HEK293T (cell line): ENCODE measurements around the gene TESK2.
A peak's percentile ranks its signal among the peaks of the same experiment; 100 is the strongest.

Source experiments
- CTCF ChIA-PET: fragments of 350-600 bp; formaldehyde crosslinking; extraction: SDS; loops from one replicate; lab custom pipeline; 2021; ENCODE audit warnings: antibody characterized with exemption, inconsistent platforms; lab: Yijun Ruan, JAX
- POLR2A ChIA-PET: fragments of 350-600 bp; formaldehyde crosslinking; extraction: SDS; loops from one replicate; lab custom pipeline; 2020; ENCODE audit warnings: antibody characterized with exemption, inconsistent platforms; lab: Yijun Ruan, JAX
- DNase-seq: peaks from one replicate; pipeline ENCODE4 v3.0.0; 2012; ENCODE audit warnings: mixed read lengths; ENCODE audit errors: extremely low spot score
- ARNT ChIP-seq: fragments of 450-650 bp; IDR thresholded peaks from 2 replicates; pipeline ENCODE4 v1.6.1; 2017; ENCODE audit warnings: mild to moderate bottlenecking
- BHLHE40 ChIP-seq: fragments of 450-650 bp; IDR thresholded peaks from 2 replicates; pipeline ENCODE4 v1.6.1; 2016; ENCODE audit warnings: mild to moderate bottlenecking, moderate library complexity, borderline replicate concordance
- CTBP1 ChIP-seq: fragments of 450-650 bp; IDR thresholded peaks from 2 replicates; pipeline ENCODE4 v1.6.1; 2016; ENCODE audit warnings: borderline replicate concordance
- ELF4 ChIP-seq: fragments of 450-650 bp; IDR thresholded peaks from 2 replicates; pipeline ENCODE4 v1.6.1; 2017; ENCODE audit warnings: antibody characterized with exemption
- FOXA1 ChIP-seq: fragments of 450-650 bp; IDR thresholded peaks from 2 replicates; pipeline ENCODE4 v1.6.1; 2016; ENCODE audit warnings: mild to moderate bottlenecking
- FOXK2 ChIP-seq: fragments of 450-650 bp; IDR thresholded peaks from 2 replicates; pipeline ENCODE4 v1.6.1; 2016; ENCODE audit warnings: mild to moderate bottlenecking
- FOXM1 ChIP-seq: fragments of 450-650 bp; IDR thresholded peaks from 2 replicates; pipeline ENCODE4 v1.6.1; 2017; ENCODE audit warnings: mild to moderate bottlenecking, borderline replicate concordance
- HDGF ChIP-seq: fragments of 450-650 bp; IDR thresholded peaks from 2 replicates; pipeline ENCODE4 v1.6.1; 2017; ENCODE audit warnings: antibody characterized with exemption, borderline replicate concordance
- L3MBTL2 ChIP-seq: fragments of 450-650 bp; conservative IDR thresholded peaks from 2 replicates; pipeline ENCODE4 v1.6.1; 2016; ENCODE audit warnings: mild to moderate bottlenecking
- LEF1 ChIP-seq: fragments of 450-650 bp; IDR thresholded peaks from 2 replicates; pipeline ENCODE4 v1.6.1; 2017; ENCODE audit warnings: mild to moderate bottlenecking, borderline replicate concordance
- NFRKB ChIP-seq: fragments of 450-650 bp; IDR thresholded peaks from 2 replicates; pipeline ENCODE4 v1.6.1; 2016; ENCODE audit warnings: mild to moderate bottlenecking, moderate library complexity
- SP1 ChIP-seq: fragments of 450-650 bp; IDR thresholded peaks from 2 replicates; pipeline ENCODE4 v1.6.1; 2017
- SUZ12 ChIP-seq: fragments of 450-650 bp; IDR thresholded peaks from 2 replicates; pipeline ENCODE4 v1.6.1; 2016; ENCODE audit warnings: mild to moderate bottlenecking
- TARDBP ChIP-seq: fragments of 450-650 bp; IDR thresholded peaks from 2 replicates; pipeline ENCODE4 v1.6.1; 2016
- ZNF384 ChIP-seq: fragments of 450-650 bp; IDR thresholded peaks from 2 replicates; pipeline ENCODE4 v1.6.1; 2016
- TF ChIP-seq, protein P1 (sequence below): fragments of 450-650 bp; IDR thresholded peaks from 2 replicates; pipeline ENCODE4 v1.6.1; 2016

Gene TESK2

DNA sequence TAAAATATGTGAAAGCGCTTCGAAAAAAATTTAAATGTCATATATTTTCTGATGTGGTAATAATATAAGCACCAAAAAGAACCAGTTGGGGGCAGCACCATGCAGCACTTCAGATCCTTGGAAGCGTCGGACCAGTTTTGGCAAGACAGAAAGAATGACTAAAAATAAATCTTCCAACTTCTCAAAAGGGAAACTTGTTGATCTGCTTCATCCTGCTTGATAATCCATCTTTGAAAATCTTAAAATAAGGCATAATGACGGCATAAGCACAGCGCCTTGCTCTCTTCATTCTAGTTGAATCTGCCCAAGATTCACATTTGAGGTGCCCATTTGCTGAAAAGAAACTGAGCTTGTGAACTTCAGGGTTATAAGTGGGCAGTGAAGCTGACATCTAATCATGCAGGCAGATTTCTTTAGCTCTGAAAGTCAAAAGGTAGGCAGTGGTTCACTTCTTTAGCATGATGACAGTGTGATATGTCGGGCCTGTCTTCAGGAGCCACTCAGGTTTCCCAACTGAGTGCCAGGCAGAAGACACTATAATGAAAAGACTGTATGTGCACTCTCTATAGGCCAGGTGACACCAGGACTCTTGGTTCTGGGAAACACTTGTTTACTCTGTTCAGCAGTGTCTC lies 131.0 kb downstream of the TESK2 start:
- POLR2A ChIA-PET = interaction anchor here (1.1 to 1.8 kb wide), 3 partner anchors 19 to 131 kb away, joined by 3 to 4 read pairs (median 4); partner anchors contain the start of genes MUTYH and TOE1
- CTCF ChIA-PET = interaction anchor here (0.6 to 2.4 kb wide), 14 partner anchors 9 to 223 kb away, joined by 3 to 38 read pairs (median 4); partner anchors contain the start of genes CCDC163, MMACHC, MUTYH and TESK2
- peak; percentile 53 for DNase-seq
- TF ChIP-seq FOXA1 = no peak
- no peak for TF ChIP-seq ELF4
- TF ChIP-seq FOXK2 = no peak
- TF ChIP-seq LEF1 = no peak
- no peak for TF ChIP-seq ARNT
- TF ChIP-seq FOXM1 = no peak
- no peak for TF ChIP-seq BHLHE40
- no peak for TF ChIP-seq CTBP1
- no peak for TF ChIP-seq HDGF
- TF ChIP-seq SUZ12 = no peak

DNA sequence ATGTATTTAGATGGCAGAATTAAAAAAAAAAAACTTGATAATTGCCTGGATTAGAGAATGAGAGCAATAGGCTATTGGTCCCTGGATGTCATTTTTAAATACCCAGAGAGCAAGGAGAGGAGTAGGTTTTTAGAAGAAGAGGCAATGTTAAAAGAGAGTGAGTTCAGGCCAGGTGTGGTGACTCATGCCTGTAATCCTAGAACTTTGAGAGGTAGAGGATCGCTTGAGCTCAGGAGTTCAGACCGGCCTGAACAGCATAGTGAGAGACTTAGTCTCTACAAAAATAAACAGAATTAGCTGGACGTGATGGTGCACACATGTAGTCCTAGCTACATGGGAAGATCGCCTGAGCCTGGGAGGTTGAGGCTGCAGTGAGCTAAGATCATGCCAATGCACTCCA lies 134.8 kb downstream of the TESK2 start:
- CTCF ChIA-PET = interaction anchor here (0.7 to 1.7 kb wide), 5 partner anchors 9 to 684 kb away, joined by 3 to 9 read pairs (median 7); no protein-coding TSS in a partner anchor
- TF ChIP-seq CTBP1 = no peak
- no peak for TF ChIP-seq FOXA1
- no peak for TF ChIP-seq FOXK2
- no peak for TF ChIP-seq NFRKB
- no peak for TF ChIP-seq ZNF384
- TF ChIP-seq ARNT = no peak
- TF ChIP-seq SUZ12 = no peak
- DNase-seq = no peak
- POLR2A ChIA-PET = interaction anchor here (1.6 to 3.7 kb wide), 4 partner anchors 9 to 143 kb away, joined by 4 to 37 read pairs (median 8); partner anchors contain the start of genes CCDC163, MMACHC, MUTYH and TOE1

DNA sequence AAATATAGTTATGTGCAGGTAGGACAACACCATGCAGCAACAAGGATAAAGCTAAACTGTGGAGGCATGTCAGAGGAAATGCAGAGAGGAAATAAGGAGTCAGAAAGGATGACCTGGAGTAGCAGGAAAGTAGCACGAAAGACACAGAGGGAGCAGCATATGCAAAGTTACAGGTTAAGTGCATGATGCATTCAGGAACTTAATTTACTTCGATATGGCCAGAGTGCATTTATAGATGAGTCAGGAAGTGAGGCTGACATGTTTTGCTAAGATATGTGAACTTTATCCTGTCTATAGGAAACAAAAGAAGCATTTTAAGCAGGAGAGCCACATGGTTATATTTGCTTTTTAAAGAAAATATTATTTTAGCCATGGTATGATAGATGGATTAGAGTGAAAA lies 135.3 kb downstream of the TESK2 start:
- ChIA-PET CTCF (interaction anchor here (1.3 to 1.7 kb wide), 2 partner anchors 9 to 137 kb away, joined by 7 to 9 read pairs; no protein-coding TSS in a partner anchor), POLR2A (interaction anchor here (1.6 to 3.7 kb wide), 4 partner anchors 9 to 144 kb away, joined by 4 to 37 read pairs (median 8); partner anchors contain the start of genes CCDC163, MMACHC, MUTYH and TOE1)
- DNase-seq = no peak
- TF ChIP-seq, protein P1, sequence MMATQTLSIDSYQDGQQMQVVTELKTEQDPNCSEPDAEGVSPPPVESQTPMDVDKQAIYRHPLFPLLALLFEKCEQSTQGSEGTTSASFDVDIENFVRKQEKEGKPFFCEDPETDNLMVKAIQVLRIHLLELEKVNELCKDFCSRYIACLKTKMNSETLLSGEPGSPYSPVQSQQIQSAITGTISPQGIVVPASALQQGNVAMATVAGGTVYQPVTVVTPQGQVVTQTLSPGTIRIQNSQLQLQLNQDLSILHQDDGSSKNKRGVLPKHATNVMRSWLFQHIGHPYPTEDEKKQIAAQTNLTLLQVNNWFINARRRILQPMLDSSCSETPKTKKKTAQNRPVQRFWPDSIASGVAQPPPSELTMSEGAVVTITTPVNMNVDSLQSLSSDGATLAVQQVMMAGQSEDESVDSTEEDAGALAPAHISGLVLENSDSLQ = no peak
- TF ChIP-seq L3MBTL2 = no peak
- no peak for TF ChIP-seq HDGF
- no peak for TF ChIP-seq CTBP1
- TF ChIP-seq FOXA1 = no peak
- no peak for TF ChIP-seq FOXM1
- no peak for TF ChIP-seq ZNF384
- TF ChIP-seq FOXK2 = no peak
- no peak for TF ChIP-seq BHLHE40
- TF ChIP-seq SUZ12 = no peak
- no peak for TF ChIP-seq TARDBP
- no peak for TF ChIP-seq ARNT
- no peak for TF ChIP-seq NFRKB
- TF ChIP-seq ELF4 = no peak

DNA sequence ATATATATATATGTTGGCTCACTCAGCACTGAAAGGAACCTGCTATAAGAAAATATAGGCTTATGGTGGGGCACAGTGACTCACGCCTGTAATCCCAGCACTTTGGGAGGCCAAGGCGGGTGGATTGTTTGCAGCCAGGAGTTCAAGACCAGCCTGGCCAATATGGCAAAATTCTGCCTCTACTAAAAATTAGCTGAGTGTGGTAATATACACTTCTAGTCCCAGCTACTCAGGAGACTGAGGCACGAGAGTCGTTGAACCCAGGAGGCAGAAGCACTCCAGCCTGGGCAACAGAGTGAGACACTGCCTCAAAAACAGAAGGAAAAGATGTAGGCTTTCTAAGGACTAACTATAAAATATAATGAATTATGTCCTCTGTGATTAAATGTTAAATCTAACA lies 136.1 kb downstream of the TESK2 start:
- DNase-seq = no peak
- POLR2A ChIA-PET = interaction anchor here (1.7 to 3.7 kb wide), 2 partner anchors 15 to 51 kb away, joined by 6 to 37 read pairs; partner anchors contain the start of genes MUTYH and TOE1
- TF ChIP-seq ELF4 (no peak), FOXK2 (no peak), SUZ12 (no peak), ZNF384 (no peak), TARDBP (no peak), ARNT (no peak), FOXM1 (no peak), HDGF (no peak), NFRKB (no peak), FOXA1 (no peak)
- CTCF ChIA-PET = interaction anchor here (0.6 to 1.7 kb wide), 3 partner anchors 8 to 212 kb away, joined by 5 to 9 read pairs (median 6); no protein-coding TSS in a partner anchor

DNA sequence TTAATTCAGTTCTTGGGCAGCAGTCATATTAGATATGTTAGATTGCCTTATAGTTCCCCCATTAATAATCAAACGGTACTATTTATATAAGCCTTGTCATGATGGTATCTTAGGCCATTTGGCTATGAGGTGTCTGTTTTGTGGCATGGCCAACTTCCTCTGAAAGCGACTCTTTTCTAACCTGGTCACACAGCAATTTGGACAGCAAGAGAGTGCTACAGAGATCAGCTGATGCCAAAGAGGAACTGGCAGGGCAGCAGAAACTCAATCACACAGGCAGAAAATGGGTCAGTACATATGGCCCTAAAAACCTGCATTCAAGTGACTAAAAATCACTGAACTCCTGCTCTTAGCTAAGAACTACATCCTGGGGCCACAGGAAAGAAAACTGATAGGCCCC lies 137.3 kb downstream of the TESK2 start:
- DNase-seq = no peak
- TF ChIP-seq FOXA1 = no peak
- TF ChIP-seq L3MBTL2 = no peak
- no peak for TF ChIP-seq TARDBP
- no peak for TF ChIP-seq BHLHE40
- TF ChIP-seq FOXK2 = no peak
- no peak for TF ChIP-seq SP1
- no peak for TF ChIP-seq CTBP1
- POLR2A ChIA-PET = interaction anchor here (7.8 kb wide), 1 partner anchor 14 kb away, joined by 77 read pairs; the partner anchor contains the start of genes MUTYH and TOE1
- CTCF ChIA-PET = interaction anchor here (1.4 kb wide), 1 partner anchor 139 kb away, joined by 5 read pairs; no protein-coding TSS in a partner anchor

DNA sequence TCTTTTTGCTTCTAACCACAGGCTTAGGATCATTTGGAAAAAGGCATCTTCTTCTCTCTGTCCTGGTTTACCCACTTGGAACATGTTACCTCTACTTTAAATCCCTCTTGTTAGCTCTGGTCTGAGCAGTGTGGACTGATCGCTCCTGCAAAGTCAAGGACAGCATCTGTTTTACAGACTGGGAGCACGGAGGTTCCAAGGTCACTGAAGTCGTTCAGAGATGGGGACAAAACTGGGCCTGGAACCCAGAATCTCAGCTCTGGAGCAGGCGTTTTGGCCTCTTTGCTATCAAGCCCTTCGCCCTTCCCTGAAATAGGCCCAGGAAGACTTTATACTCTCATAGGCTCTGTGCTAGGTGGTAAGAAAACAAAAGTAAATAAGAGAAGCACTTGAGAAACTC lies 139.5 kb downstream of the TESK2 start:
- DNase-seq = no peak
- POLR2A ChIA-PET = interaction anchor here (7.8 kb wide), 1 partner anchor 12 kb away, joined by 77 read pairs; the partner anchor contains the start of genes MUTYH and TOE1
- TF ChIP-seq ARNT = no peak
- TF ChIP-seq L3MBTL2 = no peak
- TF ChIP-seq LEF1 = no peak
- TF ChIP-seq CTBP1 = no peak
- no peak for TF ChIP-seq SP1
- TF ChIP-seq, protein P1 = no peak
- no peak for TF ChIP-seq NFRKB
- no peak for TF ChIP-seq ZNF384
- no peak for TF ChIP-seq FOXK2
- no peak for TF ChIP-seq FOXM1
- TF ChIP-seq HDGF = no peak
- no peak for TF ChIP-seq TARDBP
- TF ChIP-seq FOXA1 = no peak
- TF ChIP-seq BHLHE40 = no peak
- TF ChIP-seq ELF4 = no peak
- TF ChIP-seq SUZ12 = no peak
- CTCF ChIA-PET = interaction anchor here (1.1 kb wide), 1 partner anchor 9 kb away, joined by 3 read pairs; no protein-coding TSS in a partner anchor
